Natural killer cell (primary cell): Measurements from ENCODE around the gene FOXI2. TPM values are rescaled to one million over a fixed set of nuclear protein-coding genes. Genes with fewer than 3 reads are reported as not detected.

Experiments
- ATAC-seq, 3 donors: fragments of 150-1000 bp in 2 of 3; fragments of 200-7000 bp in 1 of 3; cut with Tn5 transposase; 1 replicate in 1 of 3; 2 replicates in 2 of 3; pipeline ENCODE4 v1.10.0; 2021; ENCODE audit warnings: mild to moderate bottlenecking in 2 of 3, moderate library complexity in 2 of 3
- DNase-seq, 2 donors: peaks; one replicate each; pipeline versions ENCODE4 v3.0.0 to v3.0.0-alpha.2; 2013 to 2021; ENCODE audit warnings: mixed read lengths in 1 of 2
- H3K27ac ChIP-seq: one replicate; pipeline ENCODE4 v1.5.1; 2013; ENCODE audit warnings: mild to moderate bottlenecking, low read length
- H3K27me3 ChIP-seq: one replicate; pipeline ENCODE4 v1.6.1; 2013; ENCODE audit warnings: low read length; ENCODE audit not compliant: control insufficient read depth, insufficient read depth
- H3K36me3 ChIP-seq: one replicate; pipeline ENCODE4 v1.6.1; 2013; ENCODE audit warnings: low read length; ENCODE audit not compliant: control insufficient read depth, insufficient read depth
- H3K4me1 ChIP-seq: one replicate; pipeline ENCODE4 v1.6.1; 2013; ENCODE audit warnings: low read length; ENCODE audit not compliant: control insufficient read depth, insufficient read depth
- H3K4me3 ChIP-seq: one replicate; pipeline ENCODE4 v1.5.1; 2013; ENCODE audit warnings: low read length
- H3K9me3 ChIP-seq: one replicate; pipeline ENCODE4 v1.6.1; 2013; ENCODE audit warnings: low read length; ENCODE audit not compliant: control insufficient read depth, insufficient read depth
- H3K27ac Mint-ChIP-seq, 2 donors: one replicate each; pipeline ENCODE4 v1.8.0; 2022; ENCODE audit warnings: mild to moderate bottlenecking in 2 of 2, mixed read lengths in 2 of 2, moderate library complexity in 1 of 2
- H3K27me3 Mint-ChIP-seq, 2 donors: one replicate each; pipeline ENCODE4 v1.8.0; 2022; ENCODE audit warnings: low read depth in 2 of 2, mixed read lengths in 2 of 2
- H3K36me3 Mint-ChIP-seq: one replicate; pipeline ENCODE4 v1.8.0; 2022; ENCODE audit warnings: mixed read lengths
- H3K4me1 Mint-ChIP-seq, 2 donors: one replicate each; pipeline ENCODE4 v1.8.0; 2022; ENCODE audit warnings: mixed read lengths in 2 of 2
- H3K4me3 Mint-ChIP-seq: one replicate; pipeline ENCODE4 v1.8.0; 2022; ENCODE audit warnings: mild to moderate bottlenecking, moderate library complexity, mixed read lengths
- H3K9me3 Mint-ChIP-seq, 2 donors: one replicate each; pipeline ENCODE4 v1.8.0; 2022; ENCODE audit warnings: mixed read lengths in 2 of 2
- WGBS: methylation state at CpG from one replicate; pipeline ENCODE4 v1.1.7; 2013; ENCODE audit warnings: missing lambda C conversion rate; ENCODE audit not compliant: insufficient coverage; 5-methylcytosine and 5-hydroxymethylcytosine counted together
- intact Hi-C: fragments of 100-400 bp; cut with micrococcal nuclease; formaldehyde crosslinking; loops from one replicate; pipeline ENCODE4 v1.14.2; 2022
- total RNA-seq, 4 donors: library from RNA; stranded (reverse); fragments of 120-200 nt in 1 of 4; gene quantifications; one replicate each; pipeline versions ENCODE4 v1.2.3 to v1.2.4, GENCODE V29; 2013 to 2022
- TF ChIP-seq, protein P1 (sequence below): fragments of 200-600 bp; IDR thresholded peaks from one replicate; pipeline ENCODE4 v1.8.0; 2022; ENCODE audit warnings: antibody characterized with exemption

Gene FOXI2
- not detected for total RNA-seq
- total RNA-seq (2013): not detected

DNA sequence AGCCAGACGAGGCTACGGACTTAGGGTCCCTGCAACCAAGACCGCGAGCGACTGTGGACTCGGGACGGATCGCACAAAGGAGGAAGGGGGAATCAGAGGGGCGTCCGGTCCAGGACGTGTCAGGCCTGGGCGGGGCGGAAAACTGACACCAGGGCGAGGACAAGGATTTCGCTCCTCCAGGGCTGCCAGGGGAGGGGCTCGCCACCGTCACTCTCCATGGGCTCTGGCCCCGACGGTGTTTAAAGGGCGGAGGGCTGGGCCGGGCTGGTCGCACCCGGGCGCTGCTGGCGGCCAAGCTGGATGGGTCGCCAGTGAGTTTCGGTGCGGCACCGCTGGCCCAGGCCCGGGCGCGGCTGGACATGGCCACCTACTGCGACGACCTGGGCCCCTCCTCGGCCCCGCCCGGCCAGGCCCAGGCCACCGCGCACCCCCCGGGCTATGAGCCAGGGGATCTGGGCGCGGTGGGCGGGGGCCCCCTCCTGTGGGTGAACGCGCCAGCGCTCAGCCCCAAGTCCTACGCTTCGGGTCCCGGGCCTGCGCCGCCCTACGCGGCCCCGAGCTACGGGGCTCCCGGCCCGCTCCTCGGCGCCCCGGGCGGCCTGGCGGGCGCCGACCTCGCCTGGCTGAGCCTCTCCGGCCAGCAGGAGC, at the start of gene FOXI2:
TSS of gene FOXI2 (plus strand) at position 271 of the 648 bp plus-strand sequence. CDS start at position 360, 89 bp downstream.
- TF ChIP-seq, protein P1, sequence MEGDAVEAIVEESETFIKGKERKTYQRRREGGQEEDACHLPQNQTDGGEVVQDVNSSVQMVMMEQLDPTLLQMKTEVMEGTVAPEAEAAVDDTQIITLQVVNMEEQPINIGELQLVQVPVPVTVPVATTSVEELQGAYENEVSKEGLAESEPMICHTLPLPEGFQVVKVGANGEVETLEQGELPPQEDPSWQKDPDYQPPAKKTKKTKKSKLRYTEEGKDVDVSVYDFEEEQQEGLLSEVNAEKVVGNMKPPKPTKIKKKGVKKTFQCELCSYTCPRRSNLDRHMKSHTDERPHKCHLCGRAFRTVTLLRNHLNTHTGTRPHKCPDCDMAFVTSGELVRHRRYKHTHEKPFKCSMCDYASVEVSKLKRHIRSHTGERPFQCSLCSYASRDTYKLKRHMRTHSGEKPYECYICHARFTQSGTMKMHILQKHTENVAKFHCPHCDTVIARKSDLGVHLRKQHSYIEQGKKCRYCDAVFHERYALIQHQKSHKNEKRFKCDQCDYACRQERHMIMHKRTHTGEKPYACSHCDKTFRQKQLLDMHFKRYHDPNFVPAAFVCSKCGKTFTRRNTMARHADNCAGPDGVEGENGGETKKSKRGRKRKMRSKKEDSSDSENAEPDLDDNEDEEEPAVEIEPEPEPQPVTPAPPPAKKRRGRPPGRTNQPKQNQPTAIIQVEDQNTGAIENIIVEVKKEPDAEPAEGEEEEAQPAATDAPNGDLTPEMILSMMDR: no peak
- Histone ChIP-seq H3K27me3 (peaks cover 20% of the 10 kb centered on the region), H3K27ac (no peak within 1 kb of the TSS), H3K9me3 (peaks cover 5% of the 10 kb centered on the region), H3K4me3 (no peak within 1 kb of the TSS), H3K4me1 (no peaks in the 10 kb centered on the region), H3K36me3 (no peaks in the 10 kb centered on the region)
- Mint-ChIP-seq H3K4me1 (no peaks in the 10 kb centered on the region), H3K27ac (no peak within 1 kb of the TSS), H3K4me3 (no peak within 1 kb of the TSS), H3K27me3 (peaks cover 32 to 33% of the 10 kb centered on the region in 2 donors), H3K9me3 (peaks cover 0 to 2% of the 10 kb centered on the region in 2 donors), H3K36me3 (no peaks in the 10 kb centered on the region)
- no peak for DNase-seq
- intact Hi-C loops: no loop called here
- WGBS: 4% methylated on average over 66 of the region's 66 CpGs
- ATAC-seq: no peak

- Mint-ChIP-seq H3K4me3 (no peak overlapping the region), H3K4me1 (no peaks in the 10 kb centered on the region), H3K36me3 (no peaks in the 10 kb centered on the region), H3K9me3 (no peaks in the 10 kb centered on the region), H3K27ac (no peak overlapping the region), H3K27me3 (peaks cover 7 to 18% of the 10 kb centered on the region in 2 donors)
- DNase-seq (no peak), ATAC-seq (no peak)
- H3K9me3 ChIP-seq: no peaks in the 10 kb centered on the region
- TF ChIP-seq, protein P1: no peak
- intact Hi-C loops: no loop called here
- H3K27ac ChIP-seq: no peak overlapping the region
- H3K36me3 ChIP-seq: no peaks in the 10 kb centered on the region
- no peak overlapping the region for H3K4me3 ChIP-seq
- H3K27me3 ChIP-seq: no peaks in the 10 kb centered on the region
- no peaks in the 10 kb centered on the region for H3K4me1 ChIP-seq
- WGBS: 79% methylated on average over 6 of the region's 6 CpGs
These were observed 49.4 kb upstream of the FOXI2 start for GRCh38 chr10:127687548-127687947.

GRCh38 chr10:127690176-127690835, 46.7 kb upstream of the FOXI2 start:
- ATAC-seq (no peak), DNase-seq (no peak)
- H3K27me3 Mint-ChIP-seq: peaks cover 9 to 10% of the 10 kb centered on the region in 2 donors
- WGBS: 92% methylated on average over 2 of the region's 2 CpGs
- H3K36me3 Mint-ChIP-seq: no peaks in the 10 kb centered on the region
- H3K27ac ChIP-seq: no peak overlapping the region
- H3K4me1 ChIP-seq: no peaks in the 10 kb centered on the region
- H3K4me3 Mint-ChIP-seq: no peak overlapping the region
- H3K9me3 ChIP-seq: no peaks in the 10 kb centered on the region
- H3K27me3 ChIP-seq: no peaks in the 10 kb centered on the region
- no peak overlapping the region for H3K4me3 ChIP-seq
- intact Hi-C loops: no loop called here
- H3K4me1 Mint-ChIP-seq: no peaks in the 10 kb centered on the region
- H3K27ac Mint-ChIP-seq: no peak overlapping the region
- TF ChIP-seq, protein P1: no peak
- no peaks in the 10 kb centered on the region for H3K9me3 Mint-ChIP-seq
- H3K36me3 ChIP-seq: no peaks in the 10 kb centered on the region
